K562 (cell line): Measurements from ENCODE around the gene C6orf47. TPM values are rescaled to one million over a fixed set of nuclear protein-coding genes. Genes with fewer than 3 reads are reported as not detected.

Source experiments
- ATAC-seq: fragments of 200-7000 bp; cut with Tn5 transposase; 3 replicates; pipeline ENCODE4 v1.9.1; 2020; ENCODE audit warnings: moderate library complexity
- BruUV-seq: library from RNA; stranded (reverse); fragments of 400-500 nt; replicated peaks from 2 replicates; lab custom pipeline; 2021; lab: Mats Ljungman, UMichigan
- CTCF ChIA-PET: fragments of 300-600 bp; formaldehyde crosslinking; extraction: SDS; loops from one replicate; lab custom pipeline; 2021; ENCODE audit warnings: low intra/inter-chr PET ratio; lab: Yijun Ruan, JAX
- POLR2A ChIA-PET: fragments of 300-600, 350-650 bp; sonication (Branson Sonifier 250); formaldehyde crosslinking; extraction: SDS; loops from one replicate; lab custom pipeline; 2021; ENCODE audit warnings: antibody characterized with exemption, inconsistent platforms; lab: Yijun Ruan, JAX
- DNase-seq, 4 experiments: peaks; one replicate each; pipeline versions ENCODE4 v3.0.0 to v3.0.0-alpha.2; 2011 to 2018; ENCODE audit warnings: low spot score in 3 of 4, mixed read lengths in 3 of 4; ENCODE audit errors: extremely low read depth in 1 of 4
- FAIRE-seq: peaks from 2 replicates; lab custom pipeline; 2011; peaks lifted over from hg19 to GRCh38; lab: Jason Lieb, UNC
- H2AFZ ChIP-seq: 2 replicates; pipeline ENCODE4 v1.6.0; 2011; ENCODE audit warnings: low read depth, low read length, control low read depth, inconsistent platforms
- H3K27ac ChIP-seq: fragments of 200-600 bp; 3 replicates; pipeline ENCODE4 v1.8.0; 2011; ENCODE audit warnings: low read depth, mild to moderate bottlenecking, control low read depth, inconsistent platforms, low read length, moderate library complexity, mixed read lengths; ENCODE audit errors: extremely low read depth
- H3K27me3 ChIP-seq, 2 experiments: fragments of 300-600 bp in 1 of 2; 2 replicates in 1 of 2; 3 replicates in 1 of 2; pipeline versions ENCODE4 v1.6.0 to v1.8.0; 2011; ENCODE audit warnings: inconsistent platforms in 2 of 2, low read length in 2 of 2, mild to moderate bottlenecking in 1 of 2, mixed read lengths in 1 of 2, moderate library complexity in 1 of 2; ENCODE audit not compliant: control insufficient read depth in 2 of 2, insufficient read depth in 2 of 2
- H3K36me3 ChIP-seq: fragments of 300-600 bp; 3 replicates; pipeline ENCODE4 v1.8.0; 2011; ENCODE audit warnings: mild to moderate bottlenecking, low read length, inconsistent platforms; ENCODE audit not compliant: control insufficient read depth, insufficient read depth
- H3K4me1 ChIP-seq, 2 experiments: fragments of 200-600 bp in 1 of 2; replicated peaks in 1 of 2; 2 replicates in 1 of 2; 3 replicates in 1 of 2; pipeline versions ENCODE4 v1.5.1 to v1.8.0; 2011; ENCODE audit warnings: inconsistent platforms in 2 of 2, low read length in 2 of 2, mild to moderate bottlenecking in 1 of 2, mixed read lengths in 1 of 2, moderate library complexity in 1 of 2; ENCODE audit not compliant: control insufficient read depth in 2 of 2, insufficient read depth in 2 of 2
- H3K4me2 ChIP-seq: 2 replicates; pipeline ENCODE4 v1.6.1; 2011; ENCODE audit warnings: low read length, control low read depth, inconsistent platforms, mixed read lengths; ENCODE audit not compliant: insufficient read depth
- H3K4me3 ChIP-seq: fragments of 200-600 bp; sonication (generic), shearing (Covaris generic); 2 replicates; pipeline ENCODE4 v1.5.1; 2016; ENCODE audit warnings: control low read depth, inconsistent platforms
- H3K79me2 ChIP-seq: fragments of 200-600 bp; 3 replicates; pipeline ENCODE4 v1.8.0; 2011; ENCODE audit warnings: low read length, inconsistent platforms; ENCODE audit not compliant: control insufficient read depth, insufficient read depth
- H3K9ac ChIP-seq, 2 experiments: 2 replicates each; pipeline versions ENCODE4 v1.6.0 to v1.6.1; 2011; ENCODE audit warnings: low read depth in 2 of 2, low read length in 2 of 2, control low read depth in 1 of 2, inconsistent platforms in 1 of 2, mild to moderate bottlenecking in 1 of 2, mixed read lengths in 1 of 2; ENCODE audit not compliant: insufficient read depth in 1 of 2
- H3K9me1 ChIP-seq: one replicate; pipeline ENCODE4 v1.6.0; 2011; ENCODE audit warnings: inconsistent platforms, mild to moderate bottlenecking, low read length, moderate library complexity; ENCODE audit not compliant: control insufficient read depth, insufficient read depth
- H3K9me3 ChIP-seq: replicated peaks from 2 replicates; pipeline ENCODE4 v1.5.1; 2011; ENCODE audit warnings: low read depth, low read length, inconsistent platforms; ENCODE audit not compliant: control insufficient read depth, insufficient read depth
- H4K20me1 ChIP-seq: replicated peaks from 2 replicates; pipeline ENCODE4 v1.6.1; 2011; ENCODE audit warnings: low read length, inconsistent platforms, mixed read lengths; ENCODE audit not compliant: control insufficient read depth, insufficient read depth
- CEBPG ChIP-seq, 3 experiments: fragments of 200-800 bp in 1 of 3; sonication (Bioruptor generic) in 1 of 3; sonication (generic) in 1 of 3; formaldehyde crosslinking in 1 of 3; IDR thresholded peaks in 2 of 3; conservative IDR thresholded peaks in 1 of 3; 2 replicates each; pipeline versions ENCODE4 v1.6.1 to v1.8.0; 2016 to 2022; ENCODE audit warnings: missing compliant biosample characterization in 2 of 3, missing genetic modification characterization in 2 of 3, mild to moderate bottlenecking in 1 of 3, missing genetic modification reagents in 1 of 3
- CSDE1 ChIP-seq, 2 experiments: fragments of 450-650 bp; IDR thresholded peaks; 2 replicates each; pipeline ENCODE4 v1.6.1; 2016; ENCODE audit warnings: mild to moderate bottlenecking in 1 of 2
- GTF2A2 ChIP-seq: IDR thresholded peaks from 2 replicates; pipeline ENCODE4 v1.6.1; 2016; ENCODE audit warnings: mild to moderate bottlenecking, missing genetic modification characterization, missing compliant biosample characterization
- HMG20A ChIP-seq: fragments of 450-650 bp; formaldehyde crosslinking; conservative IDR thresholded peaks from 2 replicates; pipeline ENCODE4 v1.4.0; 2020; ENCODE audit warnings: mild to moderate bottlenecking, mixed read lengths
- KLF1 ChIP-seq: fragments of 450-650 bp; IDR thresholded peaks from 2 replicates; pipeline ENCODE4 v1.6.1; 2016; ENCODE audit warnings: missing genetic modification characterization, missing compliant biosample characterization
- MXI1 ChIP-seq: IDR thresholded peaks from 2 replicates; pipeline ENCODE4 v1.6.1; 2011; ENCODE audit warnings: low read depth, mild to moderate bottlenecking, improper control_type of control experiment, low read length
- NFRKB ChIP-seq: fragments of 450-650 bp; IDR thresholded peaks from 2 replicates; pipeline ENCODE4 v1.6.1; 2016; ENCODE audit warnings: low read depth
- RCOR1 ChIP-seq, 2 experiments: IDR thresholded peaks; 2 replicates each; pipeline ENCODE4 v1.6.1; 2012; ENCODE audit warnings: low read depth in 2 of 2, low read length in 2 of 2, borderline replicate concordance in 1 of 2, improper control_type of control experiment in 1 of 2
- RFX1 ChIP-seq: fragments of 450-650 bp; IDR thresholded peaks from 2 replicates; pipeline ENCODE4 v1.6.1; 2016; ENCODE audit warnings: mild to moderate bottlenecking, moderate library complexity
- SMARCA4 ChIP-seq: fragments of 450-650 bp; IDR thresholded peaks from 2 replicates; pipeline ENCODE4 v1.6.1; 2016
- TARDBP ChIP-seq: fragments of 450-650 bp; IDR thresholded peaks from 2 replicates; pipeline ENCODE4 v1.6.1; 2016
- WHSC1 ChIP-seq: IDR thresholded peaks from one replicate; pipeline ENCODE4 v1.6.1; 2012; ENCODE audit warnings: low read length, control low read depth, inconsistent platforms
- ZNF445 ChIP-seq: fragments of 250-450 bp; sonication (Bioruptor Pico); IDR thresholded peaks from 2 replicates; pipeline ENCODE4 v1.4.0; 2020; ENCODE audit warnings: low read depth, mild to moderate bottlenecking, moderate library complexity
- ZNF707 ChIP-seq: fragments of 250-450 bp; sonication (Bioruptor Pico); conservative IDR thresholded peaks from 2 replicates; pipeline ENCODE4 v1.8.0; 2022; ENCODE audit warnings: inconsistent platforms, mild to moderate bottlenecking, moderate library complexity
- WGBS: fragments of 100-300 bp; shearing (Covaris generic); methylation state at CpG from one replicate; pipeline ENCODE4 v1.1.6; 2016; ENCODE audit warnings: low coverage, mixed read lengths; ENCODE audit not compliant: insufficient coverage; ENCODE audit errors: missing lambda C conversion rate; 5-methylcytosine and 5-hydroxymethylcytosine counted together
- in situ Hi-C: fragments of 300-500 bp; cut with MboI; formaldehyde crosslinking; loops from 4 replicates; pipeline ENCODE4 v1.15.0; 2018; ENCODE audit warnings: inconsistent platforms, mixed read lengths
- intact Hi-C: fragments of 100-400 bp; cut with micrococcal nuclease; formaldehyde crosslinking; loops from 2 replicates; pipeline ENCODE4 v1.14.2; 2022
- polyA plus RNA-seq, 8 experiments: library from polyadenylated mRNA; depleted of rRNA in 4 of 8; stranded (reverse) in 5 of 8; unstranded in 3 of 8; fragments of >200 nt; fragmentation: Nextera tagmentation in 2 of 8; fragmentation: Illumina TruSeq in 1 of 8; extraction: Ambion mirVana in 2 of 8; extraction: Trizol in 1 of 8; gene quantifications; 2 replicates each; pipeline versions ENCODE4 v1.2.1 to v1.2.3, GENCODE V29; 2011 to 2014; ENCODE audit warnings: inconsistent platforms in 1 of 8, missing spikeins in 1 of 8
- total RNA-seq, 7 experiments: library from RNA; depleted of rRNA in 6 of 7; stranded (reverse); fragments of >200 nt in 6 of 7; fragmentation: Illumina TruSeq in 2 of 7; extraction: Trizol in 2 of 7; gene quantifications; 2 replicates each; pipeline versions ENCODE4 v1.2.1 to v1.2.3, GENCODE V29; 2011 to 2021; ENCODE audit warnings: low replicate concordance in 1 of 7
- TF ChIP-seq, protein P1 (sequence below), 2 experiments: fragments of 200-800 bp in 1 of 2; sonication (Bioruptor generic) in 1 of 2; sonication (generic) in 1 of 2; formaldehyde crosslinking in 1 of 2; IDR thresholded peaks in 1 of 2; conservative IDR thresholded peaks in 1 of 2; 2 replicates each; pipeline versions ENCODE4 v1.5.0 to v1.6.1; 2016 to 2020; ENCODE audit warnings: missing compliant biosample characterization in 1 of 2, missing genetic modification characterization in 1 of 2, missing genetic modification reagents in 1 of 2
- TF ChIP-seq, protein P2 (sequence below), 3 experiments: IDR thresholded peaks in 2 of 3; conservative IDR thresholded peaks in 1 of 3; 2 replicates each; pipeline ENCODE4 v1.5.1; 2011 to 2012; ENCODE audit warnings: low read length in 3 of 3, mild to moderate bottlenecking in 3 of 3, control low read depth in 2 of 3, improper control_type of control experiment in 1 of 3, inconsistent platforms in 1 of 3, low read depth in 1 of 3, mixed read lengths in 1 of 3, moderate library complexity in 1 of 3; ENCODE audit not compliant: insufficient read depth in 2 of 3

Gene C6orf47
- total and polyA plus RNA-seq, 9 of the 15 experiments (the other 6 are each of a cell fraction or from before 2014, with no cell fraction given): 0.14 to 43.8 (median 27.0) TPM

DNA sequence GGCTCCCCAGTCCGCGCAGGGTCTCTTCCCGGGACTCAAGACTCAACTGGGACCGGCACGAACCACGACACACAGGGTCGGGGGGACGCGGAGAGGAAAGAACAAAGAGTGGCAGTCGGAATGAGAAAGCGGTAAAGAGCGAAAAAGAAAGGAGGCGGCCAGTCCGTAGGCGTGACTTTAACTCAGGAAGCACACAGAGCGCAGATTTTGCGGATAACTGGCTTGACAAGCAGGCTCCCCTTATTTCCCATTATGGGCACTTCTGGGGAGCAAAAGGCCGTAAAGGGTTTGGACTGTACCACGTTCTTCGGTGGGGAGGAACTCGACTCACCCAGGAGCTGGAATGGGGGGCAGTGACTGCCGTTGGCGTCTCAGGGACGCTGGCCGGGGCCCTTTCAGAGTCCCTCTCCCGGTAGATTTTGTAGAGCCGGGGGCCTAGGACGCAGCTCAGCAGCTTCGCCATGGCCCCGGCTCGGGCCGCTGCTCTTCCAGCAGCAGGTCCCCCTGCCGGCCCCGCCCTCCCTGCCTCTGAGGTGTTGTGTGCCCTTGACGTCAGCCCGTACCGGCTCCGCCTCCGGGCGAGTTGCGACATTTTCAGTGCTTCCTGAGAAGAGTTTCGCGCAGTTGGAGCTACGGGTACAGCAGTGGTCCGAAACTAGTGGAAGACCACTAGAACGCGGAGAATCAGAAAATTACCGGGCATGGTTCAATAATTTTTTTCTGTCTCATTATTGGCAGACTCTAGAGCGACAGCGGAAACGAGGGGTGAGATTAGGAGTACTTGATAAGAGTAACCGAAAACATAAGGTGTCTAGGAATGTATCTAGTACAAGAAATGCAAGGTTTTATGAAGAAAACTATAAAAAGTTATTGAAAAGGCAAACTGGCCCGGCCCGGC, 42.5 kb upstream of the C6orf47 start, which contains the start of gene ABHD16A:
TSS of gene ABHD16A (minus strand) at position 506 of the 898 bp plus-strand sequence. CDS start at position 463, 43 bp downstream.
- Histone ChIP-seq H3K79me2 (peaks cover 46% of the 10 kb centered on the region), H3K9me1 (no peaks in the 10 kb centered on the region), H2AFZ (peak within 1 kb of the TSS; percentile 91), H3K4me2 (peak within 1 kb of the TSS; percentile 87), H3K36me3 (peaks cover 34% of the 10 kb centered on the region), H3K27ac (peak within 1 kb of the TSS; percentile 93), H3K9me3 (no peaks in the 10 kb centered on the region), H3K4me1 (peaks cover 22 to 34% of the 10 kb centered on the region in 2 experiments), H3K9ac (peak within 1 kb of the TSS; percentile 93 to 96), H3K27me3 (no peaks in the 10 kb centered on the region), H3K4me3 (peak within 1 kb of the TSS; percentile 68), H4K20me1 (no peaks in the 10 kb centered on the region; the same call in 1 of the 2 replicates)
- ChIA-PET POLR2A (interaction anchor here (0.5 to 9.7 kb wide), 42 partner anchors 11 to 1269 kb away, joined by 3 to 158 read pairs (median 5); partner anchors contain the start of genes C6orf47, CLIC1, CSNK2B and GPANK1), CTCF (interaction anchor here (1.2 kb wide), 1 partner anchor 13 kb away, joined by 3 read pairs; no protein-coding TSS in a partner anchor)
- 1% methylated on average over 54 of the region's 54 CpGs for WGBS
- intact Hi-C loops: loop anchor here (1.0 to 2.0 kb wide), 3 partner anchors 13 to 38 kb away; partner anchors contain the start of gene GPANK1
- in situ Hi-C loops: no loop called here
- ATAC-seq: peak; percentile 95
- FAIRE-seq: peak; percentile 96
- DNase-seq: peak; percentile 100
- TSS peak; percentile 92 for BruUV-seq
- TF ChIP-seq TARDBP (peak; percentile 62), KLF1 (tag) (0 out of 2 replicates have a peak, but pooled peaks have one; percentile 11), NFRKB (peak; percentile 80), HMG20A (CRISPR knock-in tag) (no peak), SMARCA4 (peak; percentile 21; the same call in 1 of the 2 replicates), RCOR1 (IDR thresholded peaks at IDR 0.05; ENCODE audit: borderline replicate concordance in 1 of 2, low read depth in 2 of 2, low read length in 2 of 2) (peak; percentile 49 to 78; a peak in 2 of 4 replicates), CEBPG (CRISPR knock-in tag; IDR thresholded peaks at IDR 0.05) (peak; percentile 99), CEBPG (tag; conservative IDR thresholded peaks at IDR 0.05 in 1 of 2, IDR thresholded peaks at IDR 0.05 in 1 of 2) (peak; percentile 99 to 100), ZNF445 (CRISPR knock-in tag) (no peak; the same call in 1 of the 2 replicates), GTF2A2 (tag) (no peak), CSDE1 (IDR thresholded peaks at IDR 0.05) (no peak; a peak in 1 of 4 replicates), WHSC1 (no peak), MXI1 (peak; percentile 97), ZNF707 (CRISPR knock-in tag) (0 out of 2 replicates have a peak, but pooled peaks have one; percentile 24), RFX1 (no peak)
- TF ChIP-seq, protein P1, sequence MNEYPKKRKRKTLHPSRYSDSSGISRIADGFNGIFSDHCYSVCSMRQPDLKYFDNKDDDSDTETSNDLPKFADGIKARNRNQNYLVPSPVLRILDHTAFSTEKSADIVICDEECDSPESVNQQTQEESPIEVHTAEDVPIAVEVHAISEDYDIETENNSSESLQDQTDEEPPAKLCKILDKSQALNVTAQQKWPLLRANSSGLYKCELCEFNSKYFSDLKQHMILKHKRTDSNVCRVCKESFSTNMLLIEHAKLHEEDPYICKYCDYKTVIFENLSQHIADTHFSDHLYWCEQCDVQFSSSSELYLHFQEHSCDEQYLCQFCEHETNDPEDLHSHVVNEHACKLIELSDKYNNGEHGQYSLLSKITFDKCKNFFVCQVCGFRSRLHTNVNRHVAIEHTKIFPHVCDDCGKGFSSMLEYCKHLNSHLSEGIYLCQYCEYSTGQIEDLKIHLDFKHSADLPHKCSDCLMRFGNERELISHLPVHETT (CRISPR knock-in tag; conservative IDR thresholded peaks at IDR 0.05 in 1 of 2, IDR thresholded peaks at IDR 0.05 in 1 of 2): peak in 1 of 2 experiments; percentile 75; a peak in 2 of 4 replicates
- TF ChIP-seq, protein P2, sequence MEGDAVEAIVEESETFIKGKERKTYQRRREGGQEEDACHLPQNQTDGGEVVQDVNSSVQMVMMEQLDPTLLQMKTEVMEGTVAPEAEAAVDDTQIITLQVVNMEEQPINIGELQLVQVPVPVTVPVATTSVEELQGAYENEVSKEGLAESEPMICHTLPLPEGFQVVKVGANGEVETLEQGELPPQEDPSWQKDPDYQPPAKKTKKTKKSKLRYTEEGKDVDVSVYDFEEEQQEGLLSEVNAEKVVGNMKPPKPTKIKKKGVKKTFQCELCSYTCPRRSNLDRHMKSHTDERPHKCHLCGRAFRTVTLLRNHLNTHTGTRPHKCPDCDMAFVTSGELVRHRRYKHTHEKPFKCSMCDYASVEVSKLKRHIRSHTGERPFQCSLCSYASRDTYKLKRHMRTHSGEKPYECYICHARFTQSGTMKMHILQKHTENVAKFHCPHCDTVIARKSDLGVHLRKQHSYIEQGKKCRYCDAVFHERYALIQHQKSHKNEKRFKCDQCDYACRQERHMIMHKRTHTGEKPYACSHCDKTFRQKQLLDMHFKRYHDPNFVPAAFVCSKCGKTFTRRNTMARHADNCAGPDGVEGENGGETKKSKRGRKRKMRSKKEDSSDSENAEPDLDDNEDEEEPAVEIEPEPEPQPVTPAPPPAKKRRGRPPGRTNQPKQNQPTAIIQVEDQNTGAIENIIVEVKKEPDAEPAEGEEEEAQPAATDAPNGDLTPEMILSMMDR (IDR thresholded peaks at IDR 0.05 in 2 of 3, conservative IDR thresholded peaks at IDR 0.05 in 1 of 3; ENCODE audit: insufficient read depth in 2 of 3, low read depth in 1 of 3, low read length in 3 of 3): peak in 2 of 3 experiments; percentile 14 to 17; a peak in 1 of 6 replicates
